Measurements from ENCODE around the gene CCDC80. TPM values are rescaled to one million over a fixed set of nuclear protein-coding genes. Genes with fewer than 3 reads are reported as not detected.

Gene CCDC80
- total RNA-seq, 6 experiments from 2014 or later, result 326 to 388 (median 358) TPM

GRCh38 chr3:112633191-112633590 lies 7.8 kb downstream of the CCDC80 start:
- Mint-ChIP-seq H3K4me1 (ENCODE audit: low read depth) (no peaks in the 10 kb centered on the region; the same call in none of the 2 replicates), H3K36me3 (ENCODE audit: low read depth) (peaks cover 21% of the 10 kb centered on the region; the same call in 1 of the 2 replicates), H3K27me3 (ENCODE audit: insufficient read depth) (no peaks in the 10 kb centered on the region), H3K27ac (peak overlapping the region; percentile 65), H3K9me3 (peaks cover 3% of the 10 kb centered on the region; the same call in 1 of the 2 replicates), H3K4me3 (peak overlapping the region; percentile 51)
- DNase-seq, result no peak
- TF ChIP-seq CTCF (IDR thresholded peaks at IDR 0.05), result no peak

GRCh38 chr3:112632596-112632995 lies 8.3 kb downstream of the CCDC80 start:
- no peak for TF ChIP-seq CTCF (IDR thresholded peaks at IDR 0.05)
- H3K4me3 Mint-ChIP-seq, result peak overlapping the region; percentile 43
- no peak for DNase-seq
- H3K4me1 Mint-ChIP-seq (ENCODE audit: low read depth), result no peaks in the 10 kb centered on the region; the same call in none of the 2 replicates
- H3K27ac Mint-ChIP-seq, result peak overlapping the region; percentile 62
- peaks cover 3% of the 10 kb centered on the region; the same call in 1 of the 2 replicates for H3K9me3 Mint-ChIP-seq
- H3K36me3 Mint-ChIP-seq (ENCODE audit: low read depth), result peaks cover 18% of the 10 kb centered on the region; the same call in 1 of the 2 replicates
- no peaks in the 10 kb centered on the region for H3K27me3 Mint-ChIP-seq (ENCODE audit: insufficient read depth)

GRCh38 chr3:112631257-112631656 lies 9.7 kb downstream of the CCDC80 start:
- peak overlapping the region; percentile 19; the same call in 1 of the 2 replicates for H3K27ac Mint-ChIP-seq
- H3K4me3 Mint-ChIP-seq, result no peak overlapping the region
- no peaks in the 10 kb centered on the region; the same call in none of the 2 replicates for H3K4me1 Mint-ChIP-seq (ENCODE audit: low read depth)
- no peak for TF ChIP-seq CTCF (IDR thresholded peaks at IDR 0.05)
- H3K36me3 Mint-ChIP-seq (ENCODE audit: low read depth), result peaks cover 8% of the 10 kb centered on the region; the same call in 1 of the 2 replicates
- DNase-seq, result no peak
- H3K27me3 Mint-ChIP-seq (ENCODE audit: insufficient read depth), result no peaks in the 10 kb centered on the region
- no peaks in the 10 kb centered on the region for H3K9me3 Mint-ChIP-seq

- H3K27ac Mint-ChIP-seq, result peak overlapping the region; percentile 79
- H3K4me3 Mint-ChIP-seq, result peak overlapping the region; percentile 67
- peak; percentile 81 for DNase-seq
- TF ChIP-seq CTCF (IDR thresholded peaks at IDR 0.05), result no peak
- H3K27me3 Mint-ChIP-seq (ENCODE audit: insufficient read depth), result no peaks in the 10 kb centered on the region
- H3K4me1 Mint-ChIP-seq (ENCODE audit: low read depth), result peaks cover 10% of the 10 kb centered on the region
- peaks cover 19% of the 10 kb centered on the region for H3K36me3 Mint-ChIP-seq (ENCODE audit: low read depth)
- H3K9me3 Mint-ChIP-seq, result no peaks in the 10 kb centered on the region
Observed at GRCh38 chr3:112629425-112629824, 11.5 kb downstream of the CCDC80 start.

- Mint-ChIP-seq H3K4me1 (ENCODE audit: low read depth) (peaks cover 23% of the 10 kb centered on the region), H3K27ac (no peak overlapping the region), H3K4me3 (no peak overlapping the region), H3K27me3 (ENCODE audit: insufficient read depth) (peaks cover 2% of the 10 kb centered on the region; the same call in 1 of the 2 replicates), H3K9me3 (no peaks in the 10 kb centered on the region), H3K36me3 (ENCODE audit: low read depth) (peaks cover 13% of the 10 kb centered on the region)
- no peak for DNase-seq
- TF ChIP-seq CTCF (IDR thresholded peaks at IDR 0.05), result no peak
Observed at GRCh38 chr3:112627919-112628466, 12.9 kb downstream of the CCDC80 start.

Data from HFFc6 (cell line).